DND-41 (cell line): ENCODE measurements around the gene POU2F1.

ENCODE experiments used
- CTCF ChIP-seq: IDR thresholded peaks from 2 replicates; pipeline ENCODE4 v1.5.1; 2012; ENCODE audit warnings: borderline replicate concordance, low read length, moderate library complexity, mild to moderate bottlenecking; ENCODE audit not compliant: poor library complexity, severe bottlenecking; ENCODE audit errors: extremely low read depth
- EZH2 ChIP-seq: IDR thresholded peaks from 3 replicates; pipeline ENCODE4 v1.6.1; 2012; ENCODE audit warnings: borderline replicate concordance, low read depth, mild to moderate bottlenecking, moderate library complexity, low read length, inconsistent platforms; ENCODE audit not compliant: severe bottlenecking

- no peak for TF ChIP-seq CTCF
- TF ChIP-seq EZH2 = no peak
Measured at GRCh38 chr1:167330601-167331293, 110.1 kb downstream of the POU2F1 start.
